Stimulated activated CD4-positive, alpha-beta T cell treated with anti-CD3 and anti-CD28 coated beads, Interleukin-2, amount 100 ng/mL, for 4 hours (primary cell): Measurements from ENCODE around the gene KRT74.

Experiments used
- DNase-seq: peaks from one replicate; pipeline ENCODE4 v3.0.0-alpha.2; 2020; ENCODE audit warnings: low read depth

KRT74 gene

DNA sequence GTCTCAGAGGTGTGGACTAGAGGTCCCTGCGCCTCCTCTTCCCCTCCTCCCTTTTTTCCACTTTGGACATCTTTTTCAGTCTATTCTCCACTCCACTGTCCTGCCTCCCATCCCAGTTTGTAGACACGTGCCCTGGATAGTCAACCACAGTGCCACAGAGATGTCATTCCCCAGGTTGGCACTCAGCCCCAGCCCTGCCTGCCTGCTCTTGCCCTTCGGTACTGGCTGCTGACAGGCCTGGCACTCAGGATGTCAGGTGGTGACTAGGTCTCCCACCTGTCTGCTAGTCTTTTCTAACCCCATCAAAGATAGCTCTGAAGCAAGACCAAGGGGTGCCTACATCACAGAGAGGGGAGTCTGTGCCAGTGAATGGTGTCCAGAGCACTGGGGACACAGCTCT, 36.5 kb downstream of the KRT74 start:
- no peak for DNase-seq

DNA sequence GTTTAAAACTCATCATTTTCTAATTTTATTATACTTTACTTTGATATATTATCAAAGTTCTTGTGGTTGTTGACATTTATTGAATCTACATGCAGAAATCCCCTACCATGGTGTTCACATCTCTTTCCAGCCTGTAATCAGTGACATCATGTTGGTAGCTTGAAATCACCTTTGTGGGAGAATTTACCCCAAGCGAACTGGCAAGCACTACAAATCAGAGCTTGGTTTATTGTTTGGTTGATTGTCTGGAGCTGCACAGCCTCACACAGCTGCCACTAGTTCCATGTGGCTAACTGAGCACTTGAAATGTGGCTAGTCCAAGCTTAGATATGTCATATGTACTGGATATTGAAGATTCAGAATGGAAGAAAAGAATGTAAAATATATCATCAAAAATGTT, 38.1 kb downstream of the KRT74 start:
- DNase-seq = no peak

DNA sequence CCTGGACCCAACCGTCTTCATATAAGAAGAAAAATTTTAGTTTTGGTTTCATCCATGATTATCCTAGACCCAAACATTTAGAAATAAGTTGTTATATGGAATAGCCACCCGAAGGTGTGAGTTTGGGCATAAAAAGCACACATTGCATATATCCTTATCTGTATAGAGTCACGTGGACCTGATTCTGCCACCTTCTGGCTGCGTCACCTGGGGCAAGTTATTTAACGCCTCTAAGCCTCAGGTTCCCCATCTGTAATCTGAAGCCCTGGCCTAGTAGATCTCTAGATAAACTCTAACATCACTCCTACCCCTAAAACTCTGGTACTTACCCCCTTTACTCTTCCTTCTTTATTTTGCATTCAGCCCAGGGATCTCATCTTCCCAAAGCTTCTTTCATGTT, 39.2 kb downstream of the KRT74 start:
- no peak for DNase-seq

DNA sequence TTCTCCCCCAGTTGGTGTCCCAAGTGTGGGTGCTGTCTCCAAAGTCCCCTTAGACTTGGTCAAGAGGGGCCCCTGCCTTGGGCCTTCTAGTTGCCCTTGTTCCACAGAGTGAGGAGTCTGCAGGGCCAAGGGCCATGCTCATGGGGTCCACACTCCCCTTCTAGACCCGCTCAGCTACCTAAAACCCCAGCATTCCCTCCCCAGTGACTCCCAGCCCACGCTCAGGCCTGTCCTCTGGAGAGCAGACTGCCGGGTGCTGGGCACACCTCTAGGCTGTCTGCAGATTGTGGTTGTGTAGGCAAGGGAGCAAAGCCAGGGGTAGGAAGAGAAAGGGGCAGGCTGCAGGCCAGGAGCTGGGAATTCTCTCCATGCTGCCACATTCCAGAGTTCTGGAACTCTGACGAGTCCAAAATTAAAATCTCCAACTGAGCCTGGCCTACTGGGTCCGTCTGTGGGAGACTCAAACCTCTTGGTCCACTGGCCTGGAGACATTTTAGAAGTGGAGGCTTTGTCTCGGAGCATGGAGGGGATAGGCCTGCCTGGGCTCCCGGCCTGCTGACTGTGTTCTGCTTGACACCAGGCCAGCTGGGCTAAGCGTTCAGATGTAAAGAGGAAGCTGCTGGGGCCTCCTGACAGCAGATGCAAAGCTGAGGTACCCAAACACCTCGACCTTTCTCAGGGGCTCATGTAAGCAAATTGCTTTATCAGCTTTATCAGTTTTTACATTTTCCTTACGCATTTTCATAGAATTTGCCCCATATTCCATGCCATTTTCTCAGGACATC, 39.8 kb downstream of the KRT74 start:
- DNase-seq = no peak

DNA sequence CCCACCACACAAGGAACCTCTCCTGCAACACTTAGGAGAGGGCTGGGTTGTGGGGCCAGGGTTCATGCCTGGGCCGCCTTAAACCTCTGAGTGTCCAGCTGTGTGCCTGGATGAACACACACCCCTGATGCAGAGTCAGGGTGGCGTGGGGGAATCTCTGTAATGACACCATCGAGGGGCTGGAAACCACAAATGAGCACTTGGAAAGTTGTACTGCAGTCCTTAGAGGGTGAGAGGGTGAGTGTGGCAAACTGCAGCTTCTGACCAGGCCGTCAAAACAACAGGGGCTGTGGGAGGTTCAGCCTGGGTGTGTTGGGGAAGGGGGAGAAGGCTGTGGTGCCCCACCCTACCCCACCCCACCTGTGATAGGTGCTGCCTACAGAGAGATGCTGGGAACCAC, 41.0 kb downstream of the KRT74 start:
- DNase-seq = no peak

DNA sequence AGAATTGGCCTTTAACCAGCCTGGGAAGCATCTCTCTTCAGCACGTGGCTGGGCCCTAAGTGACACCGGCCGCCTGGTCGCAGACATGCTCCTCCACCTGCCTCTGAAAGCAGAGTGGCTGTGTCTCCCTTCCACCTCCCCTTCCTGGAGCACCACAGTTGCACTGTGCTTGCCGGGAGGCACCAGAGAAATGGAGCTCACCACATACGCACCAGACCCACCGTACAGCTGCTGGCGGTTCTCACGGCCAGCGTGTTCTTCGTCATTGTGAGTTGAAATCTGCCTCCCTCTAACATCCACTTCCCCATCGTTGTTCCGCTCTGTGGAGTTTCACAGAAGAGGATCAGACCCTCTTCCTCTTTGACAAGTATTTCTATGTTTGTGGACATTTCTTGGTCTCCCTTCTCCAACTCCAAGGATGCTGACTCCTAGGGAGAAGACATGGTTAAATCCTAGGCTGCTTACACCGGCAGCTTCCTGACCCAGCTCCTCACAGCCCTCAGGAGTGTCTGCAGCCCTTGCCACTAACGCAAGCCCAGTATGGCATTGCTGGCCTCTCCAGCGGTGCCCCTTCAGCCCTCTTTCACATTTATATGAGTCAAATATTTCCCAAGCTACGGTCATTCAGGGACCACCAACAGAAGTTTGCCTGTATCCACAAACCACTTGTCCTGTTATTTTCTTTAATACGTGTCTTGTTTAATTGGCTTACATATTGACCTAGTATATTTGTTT, 41.9 kb downstream of the KRT74 start:
- DNase-seq = no peak

DNA sequence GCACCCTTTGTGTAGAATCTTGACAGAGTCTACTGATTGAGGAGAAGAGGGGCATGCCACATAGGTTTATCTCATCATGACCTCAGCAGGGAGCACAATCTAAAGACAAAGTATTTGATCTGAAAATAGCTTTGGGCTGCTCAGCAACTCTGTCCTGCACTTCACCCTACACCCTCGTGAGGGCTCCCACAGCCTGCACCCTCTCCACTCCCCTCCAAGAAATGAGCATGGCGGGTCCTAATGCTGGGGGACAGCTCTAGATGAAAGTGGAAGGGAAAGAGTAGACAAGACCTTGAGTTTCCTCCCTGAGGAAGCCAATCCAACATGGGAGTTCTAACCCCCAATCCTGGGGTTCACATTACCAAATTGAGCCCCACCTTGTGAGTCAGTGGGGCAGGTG, 42.7 kb downstream of the KRT74 start:
- DNase-seq = no peak

DNA sequence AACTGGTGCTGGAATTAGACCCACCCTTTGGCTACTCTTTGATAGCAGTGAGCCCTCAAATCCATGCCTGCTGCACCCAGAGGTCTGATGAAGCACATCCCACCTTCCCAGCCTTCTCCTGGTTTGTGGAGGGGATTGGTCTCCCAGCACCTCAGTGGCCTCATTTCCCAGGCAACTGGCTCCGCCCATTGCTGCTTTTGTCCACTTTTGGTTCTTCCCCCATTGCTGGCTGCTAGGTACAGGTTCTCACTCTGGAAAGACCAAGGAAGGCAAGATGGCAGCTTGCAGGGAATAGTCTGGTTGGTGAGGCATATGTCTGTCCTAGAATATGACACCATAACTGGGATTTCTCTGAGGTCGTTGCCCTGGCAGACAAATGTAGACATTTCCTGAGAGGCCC, 43.3 kb downstream of the KRT74 start:
- DNase-seq = no peak

DNA sequence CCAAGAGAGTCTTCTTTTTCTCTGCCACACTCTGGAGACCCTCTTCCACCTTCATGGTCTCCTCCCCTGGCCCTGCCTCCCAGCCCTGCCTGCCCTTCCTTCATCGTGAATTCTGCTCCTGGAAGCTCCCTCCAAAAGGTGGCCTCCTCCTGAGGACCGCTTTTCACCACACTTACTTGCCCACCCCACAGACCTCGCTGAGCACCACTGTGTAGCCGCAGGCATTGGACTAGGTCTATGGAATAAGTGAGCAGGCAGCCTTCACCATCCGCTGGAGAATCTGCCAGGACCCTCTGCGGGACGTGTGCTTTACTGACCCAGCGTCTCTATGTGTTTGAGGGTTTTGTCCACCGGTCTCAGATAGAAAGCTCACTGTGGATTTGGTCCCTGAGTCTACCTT, 43.8 kb downstream of the KRT74 start:
- no peak for DNase-seq

DNA sequence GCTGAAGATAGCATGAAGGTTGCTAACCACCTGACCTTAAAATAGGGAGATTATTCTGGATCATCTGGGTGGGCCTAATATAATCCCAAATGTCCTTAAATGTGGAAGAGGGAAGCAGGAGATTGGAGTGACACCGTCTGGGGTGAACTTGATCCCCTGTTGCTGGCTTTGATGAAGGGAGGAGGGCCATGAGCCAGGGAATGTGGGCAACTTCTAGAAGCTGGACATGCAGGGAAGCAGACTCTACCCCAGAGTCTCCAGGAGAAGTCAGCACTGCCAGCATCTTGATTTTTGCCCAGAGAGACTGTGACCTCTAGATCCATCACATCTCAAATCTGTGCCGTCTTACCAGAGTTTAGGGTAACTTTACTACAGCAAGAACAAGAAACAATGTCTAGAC, 44.2 kb downstream of the KRT74 start:
- no peak for DNase-seq

DNA sequence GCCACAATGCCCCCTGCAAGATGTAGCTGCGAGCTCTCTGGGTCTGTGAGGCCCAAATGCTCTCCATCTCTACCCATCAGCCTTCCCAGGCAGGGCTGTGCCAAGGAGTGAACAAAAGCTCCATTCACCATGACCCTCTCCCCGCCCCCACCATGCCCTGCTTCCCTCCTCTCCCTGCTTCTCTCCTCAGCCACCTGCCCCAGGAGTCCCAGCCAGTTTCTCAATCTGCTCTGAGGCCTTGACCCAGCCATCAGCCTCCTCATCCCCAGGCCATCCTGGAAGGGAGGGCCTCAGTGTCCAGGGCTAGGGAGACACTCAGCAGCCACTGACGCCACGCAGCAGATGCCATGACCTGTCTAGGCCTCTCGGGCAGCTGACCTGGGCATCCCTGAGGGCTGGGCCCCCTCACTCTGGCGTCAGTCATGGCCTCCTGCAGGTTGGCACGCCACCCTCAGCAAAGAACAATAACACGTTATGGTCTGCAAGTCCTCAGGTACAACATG, 45.0 kb downstream of the KRT74 start:
- DNase-seq = no peak

DNA sequence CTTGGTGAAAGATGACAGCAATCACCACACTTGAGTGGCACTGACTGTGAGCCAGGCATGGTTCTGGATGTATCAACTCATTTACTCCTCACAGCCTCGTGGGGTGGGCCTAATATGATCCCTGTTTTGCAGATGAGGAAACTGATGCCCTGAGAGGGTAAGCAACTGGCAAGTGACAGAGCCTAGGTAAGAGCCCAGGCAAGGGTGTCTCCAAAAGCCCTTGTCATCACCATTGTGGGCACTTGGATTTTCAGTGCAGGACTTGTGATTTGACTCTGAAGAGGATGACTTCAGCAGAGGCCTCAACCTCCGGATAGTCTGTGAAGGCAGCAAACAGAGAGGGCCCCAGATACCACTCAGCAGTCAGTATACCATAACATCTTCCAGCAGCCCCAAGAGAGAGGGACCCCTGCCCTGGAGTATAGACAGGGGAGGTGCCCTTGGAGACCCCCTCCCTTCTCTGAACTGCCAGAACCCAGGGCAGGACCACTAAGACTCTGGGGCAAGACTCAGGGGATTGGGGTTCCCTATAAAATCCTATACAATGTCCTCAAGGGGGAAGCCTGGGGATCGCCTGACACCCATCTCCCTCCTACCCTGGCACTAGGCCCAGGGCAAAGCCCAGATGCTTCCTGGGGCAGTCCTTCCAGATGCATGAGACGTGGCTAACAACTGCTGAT, 46.4 kb downstream of the KRT74 start:
- DNase-seq = no peak

DNA sequence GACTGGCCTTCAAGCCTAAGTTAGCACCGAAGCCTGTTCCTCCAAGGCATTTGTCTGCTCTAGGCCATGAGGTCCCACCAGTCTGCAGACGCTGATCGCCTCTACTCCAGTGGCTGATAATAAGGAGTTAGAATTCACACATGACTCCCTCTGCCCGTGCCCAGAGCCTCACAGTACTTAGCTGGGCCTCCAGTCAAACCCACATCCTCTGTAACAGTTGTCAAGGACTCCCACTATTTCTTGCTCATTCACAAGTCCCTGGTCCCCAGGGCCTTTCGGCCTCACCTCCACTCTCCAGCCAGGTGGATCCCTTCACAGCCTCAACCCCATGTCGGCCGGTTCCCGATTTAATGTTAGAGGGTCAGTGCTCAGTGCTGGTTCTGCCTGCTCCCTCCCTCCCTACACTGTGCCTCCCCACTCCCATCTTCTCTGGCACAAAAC, 47.1 kb downstream of the KRT74 start:
- no peak for DNase-seq

DNA sequence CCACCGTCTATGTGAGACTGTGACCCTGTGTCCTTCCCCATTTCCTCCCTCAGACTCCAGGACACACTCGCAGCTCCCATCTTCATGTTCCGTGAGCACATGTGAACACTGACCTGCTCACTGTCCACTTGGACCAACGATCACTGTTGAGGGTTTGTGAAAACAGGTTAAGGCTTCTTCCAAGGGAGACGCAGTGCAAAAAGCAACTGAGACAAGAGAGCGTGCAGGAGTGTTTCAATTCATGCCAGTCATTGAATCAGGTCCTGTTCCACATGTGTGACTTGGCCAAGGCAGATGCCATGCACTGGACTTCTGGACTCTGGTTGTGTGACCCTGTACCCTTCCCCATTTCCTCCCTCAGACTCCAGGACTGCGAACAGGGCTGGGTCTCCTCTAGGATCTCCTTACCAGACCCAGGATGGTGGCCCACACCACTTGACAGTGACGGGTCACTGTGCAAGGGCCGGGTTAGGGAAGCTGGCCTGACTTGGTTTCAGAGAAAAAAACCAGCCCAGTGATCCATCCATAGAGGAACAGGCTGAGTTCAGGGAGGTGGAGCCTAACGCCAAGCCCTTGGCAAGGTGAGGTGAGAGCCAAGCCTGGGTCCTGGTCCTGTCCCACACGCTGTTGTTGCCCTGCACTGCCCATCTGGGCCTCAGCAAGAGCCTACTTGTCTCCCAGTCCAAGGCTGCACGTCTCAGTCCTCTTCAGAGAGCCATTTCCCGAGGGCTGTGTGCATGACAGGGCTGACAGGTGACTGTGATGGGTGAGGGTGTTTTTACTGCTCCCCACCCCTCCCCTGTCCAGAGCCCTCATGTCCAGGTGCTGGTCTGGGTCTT, 47.8 kb downstream of the KRT74 start:
- no peak for DNase-seq

DNA sequence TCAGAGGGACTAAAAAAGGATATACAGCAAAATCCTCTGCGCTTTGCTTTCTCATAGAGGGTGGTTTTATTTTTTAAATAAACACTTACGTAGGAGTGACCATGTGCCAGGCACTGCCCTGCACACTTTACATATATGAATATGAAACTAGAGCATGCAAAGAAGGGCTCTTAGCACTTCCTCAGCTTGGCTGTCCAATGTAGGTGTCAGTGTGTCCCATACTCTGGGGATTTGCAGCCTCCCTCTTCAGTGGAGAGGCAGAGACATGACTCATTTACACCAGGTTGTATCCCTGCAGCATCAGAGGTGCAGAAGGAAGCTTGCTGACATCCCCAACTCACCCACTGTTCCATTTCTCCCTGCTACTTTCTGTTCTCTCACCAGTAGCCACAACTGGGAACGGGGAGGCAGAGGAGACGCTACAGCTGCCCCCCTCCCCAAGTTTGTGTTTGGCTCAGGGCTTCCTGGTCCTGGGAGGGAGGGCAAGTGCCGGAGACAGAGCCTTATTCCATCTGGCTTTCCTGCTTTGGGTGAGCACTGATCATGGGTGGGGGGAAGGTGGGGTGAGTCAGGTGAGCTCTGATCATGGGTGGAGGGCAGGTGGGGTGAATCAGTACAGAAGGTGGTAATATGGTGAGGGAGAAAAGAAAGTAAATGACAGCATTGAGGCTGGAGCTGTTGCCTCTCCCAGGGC, 48.6 kb downstream of the KRT74 start:
- no peak for DNase-seq

DNA sequence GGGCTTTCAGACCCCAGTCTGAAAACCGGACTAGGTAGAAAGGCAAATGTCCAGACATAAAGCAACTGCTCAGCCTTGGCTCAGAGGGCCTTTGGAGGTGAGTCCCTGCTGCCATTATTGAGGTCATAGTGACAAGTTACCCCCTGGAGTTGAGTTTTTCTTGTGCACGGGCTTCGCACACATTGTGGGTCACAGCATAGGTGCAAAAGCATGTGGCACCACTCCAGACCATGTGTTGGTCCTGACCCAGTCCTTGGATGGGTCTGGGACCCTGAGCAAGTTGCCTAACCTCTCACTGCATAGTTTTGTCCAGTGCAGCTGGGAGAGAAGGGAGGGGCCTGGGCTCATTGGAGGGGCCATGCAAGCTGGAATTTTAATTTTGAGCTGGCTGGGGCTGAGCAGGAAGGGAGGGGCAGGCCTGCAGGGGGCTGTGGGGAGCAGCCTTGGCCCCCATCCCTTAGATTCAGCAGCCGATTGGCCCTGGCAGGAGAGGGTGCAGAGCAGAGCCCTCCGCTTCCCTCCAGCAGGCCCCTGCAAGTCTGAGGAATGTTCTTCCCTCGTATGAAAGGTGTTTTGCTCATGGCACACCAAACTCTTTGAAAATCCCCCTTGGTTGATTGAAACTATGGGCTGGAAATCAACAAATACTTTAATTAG, 49.3 kb downstream of the KRT74 start:
- DNase-seq = no peak

DNA sequence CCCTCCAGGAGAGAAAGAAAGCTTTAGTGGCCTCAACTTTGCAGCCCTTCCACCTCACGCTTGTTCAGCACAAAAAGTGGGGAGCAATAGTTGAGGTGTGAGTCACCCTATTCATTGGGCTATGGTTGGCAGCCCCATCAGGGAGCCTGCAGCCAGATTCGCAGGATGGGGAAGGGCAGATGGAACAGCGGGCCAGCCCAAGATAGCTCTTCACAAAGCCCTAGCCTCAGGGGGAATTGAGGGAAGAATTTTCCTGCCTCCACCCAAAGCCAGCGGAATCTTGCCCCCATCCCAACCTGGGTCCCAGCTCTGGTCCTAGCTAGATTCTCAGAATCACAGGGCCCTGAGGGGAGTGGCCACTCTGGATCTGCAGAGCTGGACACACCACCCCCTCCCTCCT, 49.8 kb downstream of the KRT74 start:
- no peak for DNase-seq

DNA sequence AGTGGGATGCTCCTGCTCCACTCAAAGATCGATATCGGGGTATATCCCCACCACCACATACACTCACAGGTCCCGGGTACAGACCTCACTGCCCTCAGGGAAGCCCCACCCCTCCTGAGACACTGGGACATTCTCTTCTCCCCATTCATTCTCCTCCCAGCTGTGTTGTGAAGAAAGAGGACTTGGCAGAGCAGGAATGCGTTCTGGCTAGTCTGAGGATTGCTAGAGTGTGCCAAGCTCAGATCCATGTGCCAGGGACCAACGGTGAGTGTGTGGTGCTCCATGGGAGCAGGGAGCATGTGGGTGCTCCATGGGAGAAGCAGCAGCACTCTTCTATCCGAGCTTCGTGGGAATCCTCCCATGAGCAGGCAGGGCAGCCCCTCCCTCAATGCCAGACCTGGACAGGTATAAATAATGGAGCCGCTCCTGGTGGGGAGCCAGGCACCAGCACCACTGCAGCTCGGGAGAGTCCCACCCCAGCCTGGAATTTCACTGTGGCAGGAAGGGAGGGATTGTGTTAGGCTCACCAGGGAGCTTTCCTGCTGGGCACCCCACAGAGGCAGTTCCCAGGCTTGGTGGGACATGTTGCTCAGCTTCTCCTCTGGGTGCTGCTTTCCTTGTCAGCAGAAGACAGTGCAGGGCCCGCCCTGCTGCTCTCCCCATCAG, 51.2 kb downstream of the KRT74 start:
- no peak for DNase-seq

DNA sequence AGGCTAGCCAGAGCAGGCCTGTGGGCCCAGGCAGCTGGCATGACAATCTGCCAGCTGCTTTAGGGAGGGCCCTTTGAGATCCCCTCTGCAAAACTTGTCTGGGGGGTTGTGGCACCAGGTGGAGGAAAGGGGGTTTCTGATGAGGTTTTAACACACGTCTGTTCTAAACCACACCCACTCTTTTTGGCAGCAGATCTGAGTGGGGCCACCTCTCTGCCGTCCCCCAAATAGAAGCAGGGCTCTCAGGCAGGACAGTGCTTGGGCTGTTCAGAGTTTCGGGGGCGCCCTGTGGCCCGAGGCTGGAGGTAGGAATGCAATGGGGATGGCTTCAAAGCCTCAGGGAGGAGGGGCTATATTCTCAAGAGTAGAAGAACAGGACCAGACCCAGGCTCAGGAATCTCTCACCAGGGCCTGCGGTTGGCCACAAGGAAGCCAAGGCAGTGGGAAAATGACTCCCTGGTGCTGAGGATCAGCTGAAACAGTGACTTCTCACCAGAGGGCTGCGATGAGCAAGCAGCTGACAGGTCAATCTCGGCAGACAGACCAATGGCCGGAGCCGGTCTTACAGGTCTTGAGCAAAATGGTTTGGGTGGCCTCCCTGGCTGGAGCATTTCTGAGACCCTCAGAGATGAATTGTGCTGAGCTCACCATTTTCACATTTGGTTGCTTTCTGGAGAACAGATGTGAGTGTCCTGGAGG, 51.9 kb downstream of the KRT74 start:
- DNase-seq = no peak

DNA sequence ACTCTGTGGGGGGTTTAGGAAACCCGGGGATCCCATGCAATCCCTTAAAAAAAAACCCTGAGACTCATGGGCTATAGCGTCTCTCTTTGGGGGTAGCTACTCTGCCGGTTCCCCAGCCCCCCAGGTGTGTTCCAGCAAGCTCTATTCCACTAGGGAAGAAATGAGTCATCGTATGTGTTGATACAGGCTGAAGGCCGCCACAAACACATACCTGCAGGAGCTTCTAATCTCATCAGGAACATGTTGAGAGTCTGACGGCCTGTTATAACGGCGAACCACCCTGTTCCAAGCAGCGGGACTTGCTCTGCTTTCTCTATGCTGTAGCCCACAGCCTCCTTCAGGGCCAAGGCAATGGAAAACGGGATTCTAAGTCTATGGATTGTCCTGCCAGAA, 52.5 kb downstream of the KRT74 start:
- DNase-seq = no peak
